ENCODE data around the gene MXRA7.
"Not testable (repeated sequence)": the region's sequence is repeated elsewhere in the genome, so short reads cannot be mapped to it uniquely, and the experiment has no call there.

Gene MXRA7

DNA sequence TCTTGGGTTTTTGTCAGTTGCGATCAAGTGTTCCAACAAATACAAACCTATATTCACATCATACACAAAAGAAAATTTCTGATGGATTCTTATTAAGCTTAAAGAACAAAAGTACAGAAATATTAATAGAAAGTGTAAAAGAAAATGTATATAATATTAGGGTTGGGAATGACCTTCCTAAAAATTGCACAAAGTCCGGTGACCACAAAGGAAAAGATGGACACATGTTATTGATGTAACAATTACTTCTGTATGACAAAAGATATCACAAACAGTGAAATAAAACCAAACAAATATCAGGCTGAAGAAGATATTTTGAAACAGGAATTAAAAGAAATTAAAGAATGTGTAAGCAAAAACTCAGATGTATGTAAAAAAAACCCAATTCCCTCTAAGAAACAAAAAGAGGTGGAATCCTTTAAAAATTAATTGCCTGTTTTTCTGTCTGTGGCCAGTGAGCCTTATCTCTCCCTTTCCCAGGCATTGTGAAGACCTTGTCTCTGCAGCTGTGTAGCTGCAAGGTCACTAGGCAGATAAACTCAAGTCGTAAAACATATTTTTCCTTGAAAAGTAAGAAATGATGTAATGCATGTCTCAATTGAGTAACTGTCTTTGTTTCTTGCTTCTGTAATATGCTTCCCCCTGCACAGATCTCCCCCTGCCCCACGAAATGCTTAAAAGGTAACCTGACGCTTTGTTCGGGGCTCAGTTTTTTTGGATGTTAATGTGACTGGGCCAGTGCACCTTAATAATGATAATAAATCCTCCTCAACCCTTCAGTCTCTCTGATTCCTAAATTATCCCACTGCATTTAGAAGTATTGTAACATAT is 70.0 kb downstream of the MXRA7 start:
- DNase-seq = no peak

- no peak for DNase-seq
Observed at GRCh38 chr17:76638263-76638662, 72.5 kb downstream of the MXRA7 start.

GRCh38 chr17:76636486-76637206 is 74.1 kb downstream of the MXRA7 start:
- DNase-seq = not testable (repeated sequence)

GRCh38 chr17:76635659-76636360 is 75.0 kb downstream of the MXRA7 start:
- DNase-seq = no peak

DNA sequence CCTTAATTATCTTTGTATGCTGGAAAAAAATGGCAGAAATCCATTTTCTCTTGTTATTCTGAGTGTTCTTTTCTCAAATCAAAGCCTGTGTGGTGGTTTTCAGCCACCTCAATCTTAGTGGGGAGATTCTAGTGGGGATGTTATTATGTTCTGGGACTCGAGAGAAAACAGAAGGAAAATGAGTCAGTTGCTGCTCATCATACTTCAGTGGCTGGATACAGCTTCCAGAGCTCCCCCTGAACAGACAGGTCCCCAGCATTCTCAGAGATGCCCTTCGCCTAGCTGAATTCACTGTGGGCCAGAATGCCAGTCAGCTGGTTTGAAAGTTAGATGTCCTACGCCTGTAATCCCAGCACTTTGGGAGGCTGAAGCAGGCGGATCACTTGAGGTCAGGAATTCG is 75.7 kb downstream of the MXRA7 start:
- no peak for DNase-seq

DNA sequence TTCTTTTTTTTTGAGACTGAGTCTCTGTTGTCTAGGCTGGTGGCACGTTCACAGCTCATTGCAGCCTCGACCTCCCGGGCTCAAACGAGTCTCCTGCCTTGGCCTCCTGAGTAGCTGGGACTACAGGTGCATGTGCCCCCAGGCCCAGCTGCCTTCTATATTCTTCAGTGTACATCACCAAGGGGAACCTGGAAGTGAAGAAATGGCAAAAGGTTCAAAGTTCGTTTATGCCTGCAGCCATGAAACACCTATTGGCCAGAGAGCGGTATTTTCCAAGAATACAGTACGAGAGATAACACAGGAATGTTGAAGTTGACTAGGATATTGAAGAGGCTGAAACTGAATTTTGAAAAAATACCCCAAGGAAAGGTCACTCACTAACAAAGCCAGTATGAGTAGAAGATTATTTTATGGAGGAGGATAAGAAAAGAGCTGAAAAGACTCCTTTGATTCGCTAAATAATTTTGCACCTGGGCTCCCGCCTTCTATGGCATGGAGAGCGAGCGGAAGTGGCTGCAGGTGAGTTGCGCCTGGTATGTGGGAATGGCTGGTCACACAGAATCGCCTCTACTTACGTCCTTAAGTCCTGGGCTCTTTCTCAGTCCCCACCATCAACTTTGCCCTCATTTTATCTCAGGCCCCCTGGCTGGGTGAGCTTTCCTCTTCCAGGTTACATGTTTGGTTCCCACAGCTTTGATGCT is 77.0 kb downstream of the MXRA7 start:
- DNase-seq = no peak

DNA sequence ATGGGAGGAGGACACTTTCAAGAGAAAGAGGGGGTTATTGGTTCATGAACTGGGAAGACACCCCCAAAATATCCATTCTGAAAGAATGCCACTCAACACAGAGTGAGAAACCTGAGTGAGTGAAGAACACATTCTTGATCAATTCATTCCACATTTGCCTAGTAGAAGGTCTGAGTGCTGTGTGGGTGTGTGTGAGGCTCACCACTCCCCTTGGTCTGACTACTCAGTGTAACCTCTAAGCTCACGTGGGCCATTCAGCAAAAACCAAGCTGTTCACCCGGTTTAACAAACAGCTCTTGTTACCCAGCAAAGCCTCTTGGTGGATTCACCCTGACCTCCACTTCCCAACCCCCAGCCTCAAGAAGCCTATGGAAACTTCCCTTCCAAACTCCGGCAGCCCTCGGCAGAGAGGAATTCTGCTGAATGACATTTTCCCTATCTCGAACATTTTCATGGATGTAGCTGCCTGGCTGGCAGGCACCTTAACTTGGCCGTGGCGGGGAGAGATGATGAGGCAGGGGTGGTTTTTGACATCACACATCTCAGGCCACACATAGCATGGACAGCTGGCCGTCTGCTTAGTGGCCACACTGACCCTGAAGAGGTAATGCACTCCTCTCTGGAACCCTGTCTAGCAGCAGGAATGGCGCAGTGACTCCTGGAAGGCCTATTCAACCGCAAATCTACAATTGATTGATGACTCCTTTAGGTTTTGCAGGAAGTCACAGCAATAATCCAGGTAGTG is 78.8 kb downstream of the MXRA7 start:
- DNase-seq = no peak

GRCh38 chr17:76630151-76630550 is 80.6 kb downstream of the MXRA7 start:
- DNase-seq = no peak

Data from CD4-positive, alpha-beta T cell treated with Interleukin-17A for 1 hour (primary cell).